ENCODE results near the gene ORM1. TPM values are rescaled to one million over a fixed set of nuclear protein-coding genes. Genes with fewer than 3 reads are reported as not detected.

The ORM1 gene
- total RNA-seq, 1 donor from 2014 or later, result not detected

- H3K27me3 ChIP-seq (ENCODE audit: control insufficient read depth, insufficient read depth, low read length), result no peaks in the 10 kb centered on the region
- no peak for DNase-seq (ENCODE audit: low read depth)
- TF ChIP-seq CTCF (IDR thresholded peaks at IDR 0.05; ENCODE audit: insufficient read depth, low read length, poor library complexity, severe bottlenecking), result no peak
- no peak overlapping the region for H3K4me3 ChIP-seq (ENCODE audit: low read depth, low read length)
- peaks cover 3% of the 10 kb centered on the region for H3K36me3 ChIP-seq (ENCODE audit: control insufficient read depth, insufficient read depth, low read length)
These were observed 36.7 kb upstream of the ORM1 start for GRCh38 chr9:114286146-114286679.

GRCh38 chr9:114287001-114287762, 35.7 kb upstream of the ORM1 start:
- no peak for DNase-seq (ENCODE audit: low read depth)
- no peaks in the 10 kb centered on the region for H3K27me3 ChIP-seq (ENCODE audit: control insufficient read depth, insufficient read depth, low read length)
- peaks cover 3% of the 10 kb centered on the region for H3K36me3 ChIP-seq (ENCODE audit: control insufficient read depth, insufficient read depth, low read length)
- TF ChIP-seq CTCF (IDR thresholded peaks at IDR 0.05; ENCODE audit: insufficient read depth, low read length, poor library complexity, severe bottlenecking), result no peak
- H3K4me3 ChIP-seq (ENCODE audit: low read depth, low read length), result no peak overlapping the region

GRCh38 chr9:114287763-114288192, 35.1 kb upstream of the ORM1 start:
- DNase-seq (ENCODE audit: low read depth), result no peak
- Histone ChIP-seq H3K27me3 (ENCODE audit: control insufficient read depth, insufficient read depth, low read length) (no peaks in the 10 kb centered on the region), H3K36me3 (ENCODE audit: control insufficient read depth, insufficient read depth, low read length) (peaks cover 3% of the 10 kb centered on the region), H3K4me3 (ENCODE audit: low read depth, low read length) (no peak overlapping the region)
- no peak for TF ChIP-seq CTCF (IDR thresholded peaks at IDR 0.05; ENCODE audit: insufficient read depth, low read length, poor library complexity, severe bottlenecking)

- H3K4me3 ChIP-seq (ENCODE audit: low read depth, low read length), result no peak overlapping the region
- no peaks in the 10 kb centered on the region for H3K27me3 ChIP-seq (ENCODE audit: control insufficient read depth, insufficient read depth, low read length)
- no peak for TF ChIP-seq CTCF (IDR thresholded peaks at IDR 0.05; ENCODE audit: insufficient read depth, low read length, poor library complexity, severe bottlenecking)
- DNase-seq (ENCODE audit: low read depth), result peak; percentile 69
- peaks cover 3% of the 10 kb centered on the region for H3K36me3 ChIP-seq (ENCODE audit: control insufficient read depth, insufficient read depth, low read length)
These were observed 34.5 kb upstream of the ORM1 start for GRCh38 chr9:114288193-114289091.

- H3K4me3 ChIP-seq (ENCODE audit: low read depth, low read length), result no peak overlapping the region
- H3K27me3 ChIP-seq (ENCODE audit: control insufficient read depth, insufficient read depth, low read length), result no peaks in the 10 kb centered on the region
- no peak for DNase-seq (ENCODE audit: low read depth)
- TF ChIP-seq CTCF (IDR thresholded peaks at IDR 0.05; ENCODE audit: insufficient read depth, low read length, poor library complexity, severe bottlenecking), result no peak
- H3K36me3 ChIP-seq (ENCODE audit: control insufficient read depth, insufficient read depth, low read length), result peaks cover 3% of the 10 kb centered on the region
These were observed 33.8 kb upstream of the ORM1 start for GRCh38 chr9:114289106-114289505.
